Rectal smooth muscle tissue (tissue), 1 donor: ENCODE measurements around the gene SPNS2.
A peak's percentile ranks its signal among the peaks of the same experiment; 100 is the strongest.

Experiments used
- H3K27ac ChIP-seq: one replicate; pipeline ENCODE4 v1.7.0; 2013; ENCODE audit warnings: low read depth, low read length, inconsistent platforms
- H3K27me3 ChIP-seq: one replicate; pipeline ENCODE4 v1.7.0; 2013; ENCODE audit warnings: low read length; ENCODE audit not compliant: control insufficient read depth, insufficient read depth
- H3K36me3 ChIP-seq: one replicate; pipeline ENCODE4 v1.7.0; 2013; ENCODE audit warnings: low read length; ENCODE audit not compliant: control insufficient read depth, insufficient read depth
- H3K4me1 ChIP-seq: one replicate; pipeline ENCODE4 v1.7.0; 2013; ENCODE audit warnings: low read length; ENCODE audit not compliant: control insufficient read depth, insufficient read depth
- H3K4me3 ChIP-seq: one replicate; pipeline ENCODE4 v1.7.0; 2013; ENCODE audit warnings: low read length
- H3K9ac ChIP-seq: one replicate; pipeline ENCODE4 v1.7.0; 2013; ENCODE audit warnings: low read length

Gene SPNS2

DNA sequence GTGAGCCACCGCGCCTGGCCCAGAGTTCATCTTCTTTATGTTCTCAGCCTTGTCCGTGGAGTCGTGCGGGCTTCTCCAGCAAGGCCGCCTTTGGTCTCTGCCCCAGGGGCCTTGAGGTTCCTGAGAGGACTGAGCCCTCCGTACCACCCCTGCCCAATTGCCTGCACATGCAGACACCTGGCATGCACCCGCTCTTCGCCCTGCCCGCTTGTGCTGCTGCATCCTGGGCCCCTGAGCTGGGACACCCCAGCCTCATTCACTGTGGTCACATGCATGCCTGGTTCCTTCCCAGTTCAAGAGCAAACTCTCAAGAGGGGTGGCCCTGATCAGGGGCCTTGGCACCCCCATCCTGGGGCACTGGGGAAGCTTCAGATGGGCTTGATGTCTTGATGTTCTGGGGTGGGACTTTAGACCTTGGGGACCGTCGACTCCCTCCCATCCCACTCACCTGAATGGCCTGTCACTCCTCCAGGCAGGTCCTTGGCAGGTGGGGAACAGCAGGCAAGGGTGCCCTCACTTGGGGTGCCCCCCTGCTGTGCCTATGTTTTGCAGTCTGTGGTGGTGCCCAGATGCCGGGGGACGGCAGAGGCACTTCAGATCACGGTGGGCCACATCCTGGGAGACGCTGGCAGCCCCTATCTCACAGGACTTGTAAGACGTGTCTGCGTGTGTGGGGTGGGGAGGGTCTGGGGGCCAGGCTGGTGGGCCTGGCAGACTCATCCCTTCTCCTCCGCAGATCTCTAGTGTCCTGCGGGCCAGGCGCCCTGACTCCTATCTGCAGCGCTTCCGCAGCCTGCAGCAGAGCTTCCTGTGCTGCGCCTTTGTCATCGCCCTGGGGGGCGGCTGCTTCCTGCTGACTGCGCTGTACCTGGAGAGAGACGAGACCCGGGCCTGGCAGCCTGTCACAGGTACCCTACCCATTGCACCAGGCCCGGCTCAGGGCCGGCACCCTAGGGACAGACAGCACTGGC is 12.7 kb upstream of the SPNS2 start:
- Histone ChIP-seq H3K27ac (no peak overlapping the region), H3K36me3 (no peaks in the 10 kb centered on the region), H3K9ac (no peak overlapping the region), H3K4me3 (peak overlapping the region; percentile 2), H3K4me1 (no peaks in the 10 kb centered on the region), H3K27me3 (no peaks in the 10 kb centered on the region)

DNA sequence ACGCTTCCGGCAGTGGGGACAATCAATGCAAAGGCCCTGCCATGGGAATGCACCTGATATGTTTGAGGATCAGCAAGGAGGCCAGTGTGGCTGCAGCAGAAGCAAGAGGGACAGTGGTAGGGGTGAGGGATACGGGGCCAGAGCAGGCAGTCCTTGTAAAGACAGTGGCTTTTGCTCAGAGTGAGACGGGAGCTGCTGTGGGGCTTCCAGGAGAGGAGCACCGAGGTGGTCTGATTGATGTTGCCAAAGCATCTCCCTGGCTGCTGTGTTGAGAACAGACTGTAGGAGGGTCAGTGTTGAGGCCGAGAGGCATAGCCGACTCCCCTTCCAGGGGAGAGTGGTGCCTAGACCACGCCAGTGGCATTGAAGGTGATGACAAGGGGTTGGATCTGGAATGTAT is 11.4 kb upstream of the SPNS2 start:
- no peaks in the 10 kb centered on the region for H3K36me3 ChIP-seq
- H3K27ac ChIP-seq = no peak overlapping the region
- H3K27me3 ChIP-seq = no peaks in the 10 kb centered on the region
- no peak overlapping the region for H3K4me3 ChIP-seq
- no peaks in the 10 kb centered on the region for H3K4me1 ChIP-seq
- no peak overlapping the region for H3K9ac ChIP-seq

DNA sequence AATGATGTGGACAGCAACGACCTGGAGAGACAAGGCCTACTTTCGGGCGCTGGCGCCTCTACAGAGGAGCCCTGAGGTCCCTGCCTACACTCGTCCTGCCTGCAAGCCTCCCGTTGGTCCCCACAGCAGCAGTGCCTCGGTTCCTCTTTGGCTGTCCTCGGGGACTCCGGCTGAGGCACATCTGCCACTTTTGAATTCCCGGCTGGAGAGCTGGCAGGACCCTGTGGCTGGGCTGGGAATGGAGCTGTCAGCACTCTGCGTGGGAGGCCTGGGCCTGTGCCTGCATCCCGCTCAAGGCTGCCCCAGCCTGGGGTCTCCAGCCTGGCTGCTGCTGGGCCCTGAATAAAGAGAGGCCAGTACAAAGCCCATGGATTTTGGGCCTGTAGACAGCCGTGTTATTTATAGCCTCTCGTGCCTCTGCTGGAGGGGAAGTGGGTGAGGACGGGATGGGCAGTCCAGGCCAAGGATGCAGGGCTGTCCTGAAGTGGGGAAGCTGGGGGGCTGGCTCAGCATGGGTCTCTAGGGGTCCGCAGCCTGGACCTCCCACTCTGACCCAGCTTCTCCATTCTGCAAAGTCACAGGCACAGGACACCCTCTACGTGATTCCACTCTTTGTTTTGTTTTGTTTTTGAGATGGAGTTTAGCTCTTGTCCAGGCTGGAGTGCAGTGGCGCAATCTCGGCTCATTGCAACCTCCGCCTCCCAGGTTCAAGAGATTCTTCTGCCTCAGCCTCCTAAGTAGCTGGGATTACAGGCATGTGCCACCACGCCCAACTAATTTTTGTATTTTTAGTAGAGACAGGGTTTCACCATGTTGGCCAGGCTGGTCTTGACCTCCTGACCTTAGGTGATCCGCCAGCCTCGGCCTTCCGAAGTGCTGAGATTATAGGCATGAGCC is 10.6 kb upstream of the SPNS2 start:
- Histone ChIP-seq H3K27ac (no peak overlapping the region), H3K4me1 (no peaks in the 10 kb centered on the region), H3K36me3 (no peaks in the 10 kb centered on the region), H3K4me3 (no peak overlapping the region), H3K27me3 (no peaks in the 10 kb centered on the region), H3K9ac (no peak overlapping the region)

DNA sequence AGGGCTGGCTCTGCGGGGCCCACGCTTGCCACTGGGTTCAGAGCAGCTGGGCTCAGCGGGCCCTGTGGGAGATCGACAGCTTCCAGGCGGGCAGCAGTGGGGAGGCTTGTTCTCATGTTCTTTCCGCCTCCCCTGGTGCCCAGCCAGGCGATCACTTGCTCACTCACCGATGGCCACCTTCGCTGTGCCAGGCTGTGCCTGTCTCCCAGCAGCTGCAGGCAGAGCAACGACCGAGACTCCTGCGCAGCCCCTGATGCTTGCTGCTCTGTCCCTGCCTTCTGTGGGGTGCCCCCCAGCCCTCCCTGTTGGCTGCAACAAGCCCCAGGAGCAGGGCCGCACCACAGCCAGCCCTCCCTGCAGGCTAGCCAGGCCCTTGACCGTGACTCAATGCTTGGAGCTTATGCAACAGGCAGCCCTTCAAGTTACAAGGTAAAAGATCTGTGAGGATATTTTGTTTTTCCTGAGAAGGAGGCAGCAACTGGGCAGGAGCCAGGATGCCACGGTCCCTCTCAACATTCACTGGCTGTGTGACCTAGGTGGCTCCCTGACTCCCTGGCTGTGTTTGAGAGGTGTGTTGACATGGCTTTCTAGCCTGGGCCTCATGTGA is 9.6 kb upstream of the SPNS2 start:
- H3K27ac ChIP-seq = no peak overlapping the region
- no peaks in the 10 kb centered on the region for H3K4me1 ChIP-seq
- no peaks in the 10 kb centered on the region for H3K27me3 ChIP-seq
- no peaks in the 10 kb centered on the region for H3K36me3 ChIP-seq
- no peak overlapping the region for H3K9ac ChIP-seq
- no peak overlapping the region for H3K4me3 ChIP-seq

DNA sequence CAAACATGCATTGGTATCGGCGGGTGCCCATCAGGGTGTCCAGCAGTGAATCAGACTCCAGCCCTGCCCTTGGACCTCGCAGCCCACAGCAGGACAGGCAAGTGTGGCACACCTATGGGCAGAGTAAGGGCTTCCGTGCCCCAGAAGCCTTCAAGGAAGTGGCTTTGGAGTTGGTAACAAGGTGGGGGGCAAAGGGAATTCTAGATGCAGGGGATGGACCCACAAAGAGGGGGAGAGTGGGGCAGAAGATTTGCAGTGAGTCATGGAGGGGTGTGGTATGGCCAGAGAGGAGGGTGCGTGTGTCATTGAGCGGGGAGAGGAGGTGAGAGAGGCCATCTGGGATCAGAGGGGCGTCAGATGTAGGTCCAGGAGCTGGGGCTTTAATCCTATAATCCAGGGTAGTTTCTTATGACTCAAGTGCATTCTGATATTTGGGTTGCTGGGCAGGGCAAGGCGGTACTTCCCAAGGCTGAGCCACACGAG is 8.5 kb upstream of the SPNS2 start:
- Histone ChIP-seq H3K4me3 (no peak overlapping the region), H3K9ac (no peak overlapping the region), H3K27ac (no peak overlapping the region), H3K27me3 (no peaks in the 10 kb centered on the region), H3K36me3 (no peaks in the 10 kb centered on the region), H3K4me1 (no peaks in the 10 kb centered on the region)

DNA sequence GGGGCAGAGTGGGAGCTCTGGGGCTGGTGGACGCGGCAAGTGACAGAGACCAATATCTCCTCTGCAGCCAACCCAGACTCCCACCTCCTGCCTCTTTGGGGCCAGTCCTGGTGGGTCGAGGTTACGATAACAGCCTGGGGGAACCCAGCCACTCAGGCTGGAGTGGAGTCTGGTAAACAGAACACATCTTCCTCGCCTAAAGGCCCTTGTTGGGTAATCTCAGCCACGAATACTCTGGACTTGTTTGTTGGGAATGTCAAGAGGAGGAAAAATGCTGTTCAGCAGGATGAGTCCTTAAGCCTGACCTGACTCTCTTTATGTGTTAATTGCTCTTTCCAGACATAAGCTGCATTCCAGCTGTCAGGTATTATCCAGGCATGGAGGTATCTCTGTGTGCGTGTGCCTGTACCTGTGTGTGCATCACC is 8.0 kb upstream of the SPNS2 start:
- Histone ChIP-seq H3K4me1 (no peaks in the 10 kb centered on the region), H3K4me3 (no peak overlapping the region), H3K9ac (no peak overlapping the region), H3K36me3 (no peaks in the 10 kb centered on the region), H3K27me3 (no peaks in the 10 kb centered on the region), H3K27ac (no peak overlapping the region)

DNA sequence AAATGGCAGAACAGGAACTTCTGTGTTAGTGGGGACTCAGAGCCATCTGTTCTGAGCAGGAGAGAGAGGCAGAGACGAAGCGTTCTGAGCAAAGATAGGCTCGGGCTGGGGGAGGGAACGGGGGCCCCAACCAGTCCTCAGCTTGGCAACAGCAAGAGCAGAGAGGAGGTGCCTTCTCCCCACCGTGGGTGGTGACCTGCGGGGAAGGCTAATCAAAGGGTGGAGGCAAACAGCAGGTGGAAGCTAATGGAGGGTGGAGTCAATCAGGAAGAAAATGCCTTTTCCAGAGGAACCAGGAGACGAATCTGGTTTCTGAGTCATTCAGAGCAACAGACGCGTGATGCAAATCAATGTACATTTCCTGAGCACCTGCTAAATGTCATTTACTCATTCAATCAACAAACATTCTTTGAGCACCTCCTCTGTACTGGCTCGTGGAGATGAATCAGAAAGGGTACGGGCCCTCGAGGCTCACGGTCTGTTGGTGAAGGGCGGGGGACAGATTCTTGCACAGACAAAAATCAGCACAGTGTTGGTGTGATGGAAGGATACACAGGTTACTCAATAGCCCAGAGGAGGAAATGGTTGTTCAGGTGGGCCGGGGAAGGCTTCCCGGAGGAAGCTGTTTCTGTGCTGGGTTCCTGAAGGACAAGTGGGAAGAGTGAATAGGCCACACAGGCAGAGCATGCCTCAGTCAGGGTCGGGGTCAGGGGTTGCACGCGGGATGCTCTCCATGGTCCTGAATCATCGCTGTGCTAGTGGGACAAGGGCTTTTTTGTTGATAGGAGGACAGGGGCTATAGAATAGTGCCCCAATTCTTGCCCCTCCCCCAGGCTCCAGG is 5.7 kb upstream of the SPNS2 start:
- Histone ChIP-seq H3K4me1 (no peaks in the 10 kb centered on the region), H3K27me3 (no peaks in the 10 kb centered on the region), H3K4me3 (no peak overlapping the region), H3K9ac (no peak overlapping the region), H3K27ac (no peak overlapping the region), H3K36me3 (no peaks in the 10 kb centered on the region)

DNA sequence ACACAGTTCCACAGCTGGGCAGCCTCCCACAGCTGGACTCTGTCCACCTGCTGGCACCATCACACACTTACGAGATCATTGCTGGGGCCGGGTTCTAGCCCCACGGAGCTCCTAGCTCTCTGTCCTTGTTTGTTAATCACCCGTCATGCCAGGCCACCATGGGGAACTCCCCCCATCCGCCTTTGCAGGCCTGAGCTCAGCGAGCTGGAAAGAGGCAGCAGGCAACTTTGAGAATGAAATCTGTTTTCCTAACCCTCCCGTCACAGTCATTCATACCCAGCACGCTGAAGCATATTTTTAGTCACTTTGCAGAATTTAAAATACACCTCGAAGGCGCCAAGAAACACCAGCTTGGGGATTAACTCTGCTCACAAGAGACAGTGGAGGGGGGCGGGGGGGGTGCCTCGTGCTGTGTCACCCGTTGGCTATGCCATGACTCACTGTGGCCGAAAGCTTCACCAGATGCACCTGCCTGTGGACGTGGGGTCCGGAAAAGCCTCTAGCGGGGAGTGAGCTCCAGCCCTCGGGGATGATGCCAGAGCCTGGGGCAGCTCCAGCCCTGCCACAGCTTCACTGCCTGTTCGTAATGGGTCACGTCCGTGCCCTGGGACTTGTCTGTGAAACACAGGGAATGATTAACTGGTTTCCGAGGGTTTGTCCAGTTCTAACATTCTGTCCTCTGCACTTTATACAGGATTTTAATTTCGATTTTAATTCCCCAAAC is 1.4 kb upstream of the SPNS2 start:
- H3K36me3 ChIP-seq = no peaks in the 10 kb centered on the region
- no peaks in the 10 kb centered on the region for H3K4me1 ChIP-seq
- H3K27ac ChIP-seq = no peak overlapping the region
- H3K9ac ChIP-seq = no peak overlapping the region
- no peak overlapping the region for H3K4me3 ChIP-seq
- peaks cover 6% of the 10 kb centered on the region for H3K27me3 ChIP-seq

DNA sequence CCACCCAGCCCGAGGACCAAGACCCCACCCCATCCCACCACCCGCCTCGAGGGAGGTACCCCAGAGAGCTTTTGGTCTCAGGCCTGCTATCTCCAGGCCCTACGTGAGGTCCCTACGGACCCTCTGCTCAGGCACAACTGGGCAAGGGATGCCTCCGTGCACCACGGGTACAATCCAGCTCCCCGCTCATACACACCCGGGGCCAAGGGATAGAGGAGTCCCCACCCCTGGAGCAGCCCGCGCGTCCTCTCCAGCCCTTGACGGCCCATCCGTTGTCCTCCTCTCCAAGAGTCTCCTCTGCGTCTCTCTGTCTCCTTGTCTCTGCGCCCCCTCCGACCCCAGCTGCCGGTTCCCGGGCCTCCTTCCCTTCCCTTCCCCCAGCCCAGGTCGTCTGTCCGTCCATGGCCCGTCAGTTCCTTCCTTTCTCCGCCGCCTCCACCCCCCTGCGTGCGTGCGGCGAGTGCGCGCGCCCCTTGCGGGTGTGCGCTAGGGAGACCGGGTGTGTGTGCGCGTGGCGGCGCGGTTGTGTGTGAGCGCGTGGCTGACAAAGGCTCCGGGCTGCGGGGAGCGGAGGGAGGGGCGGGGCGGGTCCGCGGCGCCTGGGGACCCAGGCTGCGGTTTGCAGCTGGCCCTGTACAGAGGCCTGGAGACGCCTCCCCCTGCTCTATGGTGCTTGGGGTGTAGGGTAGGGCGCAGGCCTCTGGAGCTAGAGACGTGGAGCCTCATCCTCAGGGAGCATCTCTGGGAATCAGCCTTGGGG is 930 bp downstream of the SPNS2 start:
- Histone ChIP-seq H3K36me3 (no peaks in the 10 kb centered on the region), H3K4me3 (peak overlapping the region; percentile 59), H3K27me3 (peaks cover 9% of the 10 kb centered on the region), H3K4me1 (no peaks in the 10 kb centered on the region), H3K27ac (no peak overlapping the region), H3K9ac (no peak overlapping the region)

DNA sequence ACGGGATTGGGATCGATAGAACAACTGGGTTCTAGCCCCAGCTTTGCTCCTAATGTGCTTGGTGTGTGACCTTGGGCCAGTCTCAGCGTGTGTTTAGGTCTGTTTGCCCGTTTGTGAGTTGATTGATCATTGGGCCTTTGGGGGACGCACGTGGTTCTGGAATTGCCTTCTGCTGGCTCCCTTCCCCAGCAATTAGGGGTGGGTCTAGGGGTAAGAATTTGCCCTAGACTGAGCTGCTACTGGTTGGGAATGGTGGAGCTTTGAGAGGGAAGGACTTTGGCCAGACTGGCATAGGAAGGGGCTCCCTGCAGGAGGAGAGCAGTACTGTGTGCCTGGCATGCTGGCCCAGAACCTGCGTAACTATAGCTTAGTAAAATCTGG is 1.5 kb downstream of the SPNS2 start:
- Histone ChIP-seq H3K4me3 (peak overlapping the region; percentile 56), H3K27me3 (peaks cover 9% of the 10 kb centered on the region), H3K4me1 (no peaks in the 10 kb centered on the region), H3K36me3 (no peaks in the 10 kb centered on the region), H3K27ac (no peak overlapping the region), H3K9ac (no peak overlapping the region)
